Thymus (tissue), 11 donors: Measurements from ENCODE around the gene TPCN1. TPM values are rescaled to one million over a fixed set of nuclear protein-coding genes. Genes with fewer than 3 reads are reported as not detected.

Experiments used
- DNase-seq, 9 donors: peaks; one replicate each; pipeline ENCODE4 v3.0.0-alpha.2; 2013; ENCODE audit warnings: low spot score in 9 of 9, low read depth in 6 of 9, missing footprints in 1 of 9
- H3K27ac ChIP-seq, 2 donors: one replicate each; pipeline ENCODE4 v1.5.1; 2013; ENCODE audit warnings: control low read depth in 1 of 2, low read depth in 1 of 2, low read length in 1 of 2, mild to moderate bottlenecking in 1 of 2, moderate library complexity in 1 of 2
- H3K27me3 ChIP-seq, 2 donors: one replicate each; pipeline ENCODE4 v1.5.1; 2013; ENCODE audit warnings: low read length in 1 of 2; ENCODE audit not compliant: control insufficient read depth in 2 of 2, insufficient read depth in 1 of 2
- H3K36me3 ChIP-seq, 2 donors: one replicate each; pipeline ENCODE4 v1.5.1; 2013; ENCODE audit warnings: low read length in 1 of 2, mild to moderate bottlenecking in 1 of 2, moderate library complexity in 1 of 2; ENCODE audit not compliant: control insufficient read depth in 2 of 2, insufficient read depth in 2 of 2
- H3K4me1 ChIP-seq, 2 donors: one replicate each; pipeline ENCODE4 v1.5.1; 2013; ENCODE audit warnings: low read length in 2 of 2; ENCODE audit not compliant: control insufficient read depth in 2 of 2, insufficient read depth in 2 of 2
- H3K4me3 ChIP-seq, 2 donors: one replicate each; pipeline ENCODE4 v1.5.1; 2013; ENCODE audit warnings: low read length in 2 of 2, control low read depth in 1 of 2, mild to moderate bottlenecking in 1 of 2
- H3K9me3 ChIP-seq, 2 donors: one replicate each; pipeline ENCODE4 v1.5.1; 2013; ENCODE audit warnings: low read length in 1 of 2, mild to moderate bottlenecking in 1 of 2; ENCODE audit not compliant: control insufficient read depth in 2 of 2, insufficient read depth in 1 of 2
- WGBS: extraction: QIAGEN DNeasy Blood & Tissue Kit; methylation state at CpG from one replicate; pipeline ENCODE4 v1.1.7; 2013; 5-methylcytosine and 5-hydroxymethylcytosine counted together
- polyA plus RNA-seq: library from polyadenylated mRNA; stranded (reverse); fragments of 200-250 nt; gene quantifications from one replicate; pipeline ENCODE4 v1.2.3, GENCODE V29; 2013
- total RNA-seq: library from RNA; stranded (reverse); fragments of 120-200 nt; gene quantifications from one replicate; pipeline ENCODE4 v1.2.4, GENCODE V29; 2013
- donor health status: healthy.

Gene TPCN1
- total and polyA plus RNA-seq, 2 donors = 4.2 to 16.7 TPM

DNA sequence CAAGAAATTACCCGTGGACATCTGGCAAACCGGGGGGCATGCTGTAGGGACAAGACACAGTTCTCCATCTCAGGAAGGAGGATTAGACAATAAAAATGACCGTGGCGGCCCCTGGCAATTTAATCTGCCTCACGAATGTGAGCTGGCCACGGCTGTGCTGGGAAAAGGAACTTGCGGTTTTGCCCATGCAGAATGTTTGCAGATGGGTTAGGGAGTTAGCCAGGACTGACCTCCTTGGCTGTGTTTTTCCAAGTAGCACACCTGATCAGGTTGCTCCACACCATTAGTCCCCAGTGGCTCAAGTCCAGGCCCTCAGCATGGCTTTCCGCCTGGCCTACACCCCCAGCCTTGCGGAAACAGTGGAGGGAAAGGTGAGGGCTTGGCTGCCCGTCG lies 20.8 kb downstream of the TPCN1 start:
- no peak overlapping the region for H3K4me3 ChIP-seq
- peak overlapping the region; percentile 61 to 77 for H3K27ac ChIP-seq
- peaks cover 16 to 70% of the 10 kb centered on the region in 2 donors for H3K4me1 ChIP-seq
- no peaks in the 10 kb centered on the region for H3K9me3 ChIP-seq
- peaks cover 5 to 15% of the 10 kb centered on the region in 2 donors for H3K36me3 ChIP-seq
- WGBS = 84% methylated on average over 11 of the region's 11 CpGs
- H3K27me3 ChIP-seq = no peaks in the 10 kb centered on the region
- no peak for DNase-seq

DNA sequence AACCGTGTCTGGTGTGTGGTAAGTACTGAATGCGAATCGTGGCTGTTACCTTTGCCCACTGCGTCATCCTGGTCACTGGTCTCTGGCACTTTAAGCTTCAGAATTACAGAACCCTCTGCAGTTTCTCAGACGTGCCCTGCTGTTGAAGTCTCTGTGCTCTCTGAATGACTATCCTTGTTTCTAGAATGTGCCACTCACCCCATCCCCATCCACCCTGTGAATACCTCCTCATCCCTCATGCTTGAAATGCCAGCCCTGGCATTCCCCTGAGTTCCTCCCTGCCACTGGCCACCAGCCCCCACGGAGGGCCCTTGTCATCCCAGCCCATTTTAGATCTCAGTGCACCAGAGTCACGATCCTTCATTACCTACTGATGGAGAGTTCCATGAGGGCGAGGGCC lies 21.3 kb downstream of the TPCN1 start:
- H3K4me1 ChIP-seq = peaks cover 16 to 71% of the 10 kb centered on the region in 2 donors
- H3K9me3 ChIP-seq = no peaks in the 10 kb centered on the region
- no peaks in the 10 kb centered on the region for H3K27me3 ChIP-seq
- 96% methylated on average over 8 of the region's 8 CpGs for WGBS
- H3K27ac ChIP-seq = no peak overlapping the region
- H3K4me3 ChIP-seq = no peak overlapping the region
- no peak for DNase-seq
- peaks cover 5 to 17% of the 10 kb centered on the region in 2 donors for H3K36me3 ChIP-seq

GRCh38 chr12:113244047-113244460 lies 22.8 kb downstream of the TPCN1 start:
- H3K27me3 ChIP-seq = no peaks in the 10 kb centered on the region
- DNase-seq = no peak
- H3K27ac ChIP-seq = no peak overlapping the region
- H3K36me3 ChIP-seq = peaks cover 5 to 16% of the 10 kb centered on the region in 2 donors
- H3K4me1 ChIP-seq = peaks cover 9 to 78% of the 10 kb centered on the region in 2 donors
- no peak overlapping the region for H3K4me3 ChIP-seq
- no peaks in the 10 kb centered on the region for H3K9me3 ChIP-seq
- 94% methylated on average over 5 of the region's 5 CpGs for WGBS

DNA sequence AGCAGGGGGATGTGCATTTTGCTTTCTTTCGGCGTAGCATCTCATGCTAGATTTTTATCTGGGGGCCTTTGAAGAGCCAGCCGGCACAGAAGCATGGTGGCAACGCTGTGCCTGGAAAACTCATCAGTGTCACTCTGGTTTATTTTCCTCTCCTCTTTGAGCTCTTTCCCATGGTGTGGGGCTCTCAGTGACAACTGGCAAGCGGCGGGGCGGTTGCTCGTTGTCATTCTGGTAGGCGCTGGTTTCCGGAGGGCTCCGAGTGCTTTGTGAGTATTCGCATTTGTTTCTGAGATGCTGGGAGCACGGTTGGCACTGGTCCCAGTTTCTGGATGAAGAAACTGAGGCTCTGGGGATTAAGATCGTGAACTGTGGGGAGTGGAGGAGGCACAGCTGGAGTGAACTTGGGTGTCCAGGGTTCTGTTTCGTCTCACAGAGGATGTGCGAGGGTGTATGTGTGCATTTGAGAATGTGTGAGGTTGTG lies 23.3 kb downstream of the TPCN1 start:
- Histone ChIP-seq H3K9me3 (no peaks in the 10 kb centered on the region), H3K27me3 (no peaks in the 10 kb centered on the region), H3K4me3 (no peak overlapping the region), H3K36me3 (peaks cover 5 to 16% of the 10 kb centered on the region in 2 donors), H3K27ac (no peak overlapping the region), H3K4me1 (peaks cover 9 to 76% of the 10 kb centered on the region in 2 donors)
- no peak for DNase-seq
- WGBS = 95% methylated on average over 16 of the region's 16 CpGs

DNA sequence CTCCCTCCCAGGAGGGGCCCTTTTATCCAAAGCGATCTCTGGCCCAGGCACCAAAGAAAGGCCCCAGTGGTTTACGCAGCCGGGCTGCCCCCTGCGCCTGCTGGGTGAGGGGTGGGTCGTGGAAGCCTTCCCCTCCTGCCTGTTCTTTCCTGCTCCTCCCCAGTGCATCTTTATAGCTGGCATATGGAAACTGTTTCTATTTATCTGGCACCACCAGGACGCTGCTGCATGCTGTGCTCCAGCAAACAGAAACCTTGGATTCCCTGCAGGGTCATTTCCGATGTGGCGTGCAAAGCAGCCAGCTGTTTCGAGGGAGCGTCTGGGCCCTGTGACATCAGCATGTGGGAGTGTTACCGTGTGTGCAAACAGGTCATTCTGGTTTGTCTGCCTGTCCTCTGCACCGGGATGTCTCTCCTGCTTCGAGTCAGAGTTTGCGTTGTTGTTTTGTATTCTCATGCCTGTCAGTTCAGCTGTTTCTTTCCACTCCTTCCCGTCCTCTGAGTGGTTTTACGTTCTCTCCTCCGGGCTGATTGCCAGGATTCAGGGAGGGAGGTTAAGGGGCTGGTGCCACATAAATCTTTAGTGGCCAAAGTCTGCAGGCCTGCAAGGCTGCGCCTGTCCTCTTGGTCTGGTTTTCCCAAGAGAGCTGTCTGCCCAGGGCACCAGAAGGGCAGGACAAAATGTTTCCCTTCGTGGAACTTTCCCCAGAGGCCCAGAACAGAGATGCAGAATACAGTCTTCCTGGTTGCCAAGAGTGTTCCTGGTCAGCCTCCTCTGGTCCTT lies 24.6 kb downstream of the TPCN1 start:
- no peaks in the 10 kb centered on the region for H3K27me3 ChIP-seq
- 94% methylated on average over 19 of the region's 19 CpGs for WGBS
- no peak overlapping the region for H3K4me3 ChIP-seq
- DNase-seq = peak in 1 of 9 donors; percentile 35
- H3K36me3 ChIP-seq = peaks cover 5 to 16% of the 10 kb centered on the region in 2 donors
- H3K27ac ChIP-seq = peak overlapping the region; percentile 6 to 59
- H3K9me3 ChIP-seq = no peaks in the 10 kb centered on the region
- peaks cover 9 to 71% of the 10 kb centered on the region in 2 donors for H3K4me1 ChIP-seq

DNA sequence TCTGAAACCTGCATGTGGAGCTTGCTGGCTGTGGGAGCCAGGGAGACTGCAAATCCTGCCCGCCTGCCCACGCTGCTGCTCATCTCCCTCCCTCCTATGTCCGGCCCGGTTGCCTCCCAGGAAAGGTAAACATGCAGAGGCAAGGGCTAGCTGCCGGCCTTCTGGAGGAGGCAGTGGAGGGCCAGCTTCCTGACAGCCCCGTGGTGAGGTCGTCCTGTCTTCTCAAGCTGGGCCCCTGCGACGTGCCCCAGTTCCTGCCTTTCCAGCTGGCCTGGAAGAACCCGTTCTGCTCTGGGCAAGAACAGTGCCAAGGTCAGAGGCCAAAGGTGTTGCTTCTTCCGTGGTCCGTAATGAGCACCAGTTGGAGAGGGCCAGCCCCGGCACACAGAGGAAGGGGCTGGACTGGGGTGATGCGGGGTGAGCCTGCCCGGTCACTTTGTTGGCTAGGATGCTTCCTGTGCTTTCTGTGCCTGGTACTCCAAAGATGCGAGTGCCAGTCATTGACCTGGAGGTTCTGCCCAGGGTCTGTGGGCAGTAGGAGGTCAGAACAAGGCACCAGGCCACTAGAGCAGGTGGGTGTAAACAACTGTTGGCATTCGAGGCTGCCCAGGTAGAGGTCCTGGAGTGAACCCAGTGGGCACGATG lies 25.3 kb downstream of the TPCN1 start:
- H3K36me3 ChIP-seq = peaks cover 5 to 15% of the 10 kb centered on the region in 2 donors
- WGBS = 92% methylated on average over 18 of the region's 18 CpGs
- H3K4me3 ChIP-seq = no peak overlapping the region
- no peaks in the 10 kb centered on the region for H3K9me3 ChIP-seq
- peaks cover 2 to 64% of the 10 kb centered on the region in 2 donors for H3K4me1 ChIP-seq
- no peak for DNase-seq
- peak overlapping the region; percentile 6 to 59 for H3K27ac ChIP-seq
- H3K27me3 ChIP-seq = no peaks in the 10 kb centered on the region

DNA sequence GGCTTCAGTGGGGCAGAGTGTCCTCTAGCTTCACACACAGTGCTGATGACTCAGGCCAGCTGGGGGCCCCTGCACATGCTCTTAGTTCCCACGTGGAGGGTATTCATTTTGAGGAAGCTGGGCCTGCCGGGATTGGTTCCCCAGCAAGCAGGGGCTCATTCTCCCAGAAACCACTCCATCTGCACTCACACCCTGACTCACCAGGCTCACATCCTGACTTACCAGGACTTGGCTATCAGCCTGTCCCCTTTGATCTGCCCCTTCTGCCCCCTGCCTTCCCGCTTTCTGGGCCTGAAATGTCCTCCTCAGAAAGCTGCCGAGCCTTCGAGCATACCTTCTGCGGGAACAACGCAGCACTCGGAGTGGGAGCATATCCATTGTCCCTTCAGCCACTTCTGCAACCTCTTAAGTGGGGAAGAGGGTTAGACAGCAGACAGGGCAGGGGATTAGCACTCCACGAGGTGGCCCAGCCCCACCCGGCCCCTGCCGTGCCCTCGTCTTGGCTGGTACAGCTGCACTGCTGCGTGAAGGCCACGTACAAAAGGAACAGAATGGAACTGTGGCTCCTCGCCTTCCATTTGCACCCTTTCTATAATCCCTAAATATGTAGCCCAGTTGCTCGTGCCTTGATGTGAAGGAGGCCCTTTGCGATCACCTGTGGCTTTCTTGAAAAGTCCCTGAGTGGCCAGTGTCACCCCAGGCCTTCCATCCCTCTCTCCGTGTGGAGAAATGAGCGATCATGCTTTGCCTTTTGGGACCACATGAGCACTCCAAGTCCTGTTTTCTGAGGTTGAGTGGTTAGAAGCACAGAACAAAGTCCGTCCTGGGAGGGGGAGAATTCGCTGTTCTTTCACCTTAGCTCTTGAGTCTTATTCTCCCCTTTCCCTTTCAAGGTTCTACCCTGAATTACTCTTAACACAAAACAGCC lies 26.1 kb downstream of the TPCN1 start:
- DNase-seq = no peak
- H3K27ac ChIP-seq = no peak overlapping the region
- no peaks in the 10 kb centered on the region for H3K27me3 ChIP-seq
- 94% methylated on average over 21 of the region's 21 CpGs for WGBS
- H3K36me3 ChIP-seq = peaks cover 5 to 17% of the 10 kb centered on the region in 2 donors
- peaks cover 0 to 4% of the 10 kb centered on the region in 2 donors for H3K9me3 ChIP-seq
- H3K4me3 ChIP-seq = no peak overlapping the region
- peaks cover 0 to 56% of the 10 kb centered on the region in 2 donors for H3K4me1 ChIP-seq

- Histone ChIP-seq H3K27ac (no peak overlapping the region), H3K4me3 (no peak overlapping the region), H3K4me1 (peaks cover 0 to 55% of the 10 kb centered on the region in 2 donors), H3K27me3 (no peaks in the 10 kb centered on the region), H3K9me3 (peaks cover 0 to 7% of the 10 kb centered on the region in 2 donors), H3K36me3 (peaks cover 5 to 21% of the 10 kb centered on the region in 2 donors)
- WGBS = 97% methylated on average over 22 of the region's 22 CpGs
- no peak for DNase-seq
Observed at GRCh38 chr12:113248051-113248825, 27.0 kb downstream of the TPCN1 start.
